HepG2 (cell line): Measurements from ENCODE around the gene CPT1B. TPM values are rescaled to one million over a fixed set of nuclear protein-coding genes. Genes with fewer than 3 reads are reported as not detected.

Experiments
- ATAC-seq: fragments of 200-7000 bp; cut with Tn5 transposase; 3 replicates; pipeline ENCODE4 v1.9.1; 2020; ENCODE audit warnings: mild to moderate bottlenecking, moderate library complexity
- BruUV-seq: library from RNA; stranded (reverse); fragments of 400-500 nt; replicated peaks from 2 replicates; lab custom pipeline; 2021; lab: Mats Ljungman, UMichigan
- CTCF ChIA-PET: fragments of 300-600 bp; formaldehyde crosslinking; extraction: SDS; loops from one replicate; lab custom pipeline; 2021; ENCODE audit warnings: low total read pairs, inconsistent platforms, low intra/inter-chr PET ratio; lab: Yijun Ruan, JAX
- POLR2A ChIA-PET: fragments of 350-600 bp; sonication (Branson Sonifier 250); formaldehyde crosslinking; loops from one replicate; lab custom pipeline; 2020; ENCODE audit warnings: antibody characterized with exemption, inconsistent platforms; lab: Yijun Ruan, JAX
- DNase-seq: peaks from one replicate; pipeline ENCODE4 v3.0.0-alpha.2; 2015; ENCODE audit warnings: low spot score
- FAIRE-seq: peaks from 3 replicates; lab custom pipeline; 2011; peaks lifted over from hg19 to GRCh38; lab: Jason Lieb, UNC
- H2AFZ ChIP-seq: one replicate; pipeline ENCODE4 v1.6.1; 2011; ENCODE audit warnings: low read length, inconsistent platforms
- H3K27ac ChIP-seq: fragments of 300-600 bp; 3 replicates; pipeline ENCODE4 v1.8.0; 2011; ENCODE audit warnings: mixed run types, mild to moderate bottlenecking, mixed read lengths, low read length, inconsistent platforms; ENCODE audit not compliant: insufficient read depth; ENCODE audit errors: extremely low read length
- H3K27me3 ChIP-seq, 2 experiments: fragments of 200-600 bp in 1 of 2; 2 replicates in 1 of 2; 3 replicates in 1 of 2; pipeline versions ENCODE4 v1.6.0 to v1.8.0; 2011; ENCODE audit warnings: low read length in 2 of 2, mild to moderate bottlenecking in 2 of 2, moderate library complexity in 2 of 2, inconsistent platforms in 1 of 2; ENCODE audit not compliant: insufficient read depth in 2 of 2, control insufficient read depth in 1 of 2
- H3K36me3 ChIP-seq, 2 experiments: fragments of 200-600 bp in 1 of 2; replicated peaks in 1 of 2; 2 replicates in 1 of 2; 3 replicates in 1 of 2; pipeline versions ENCODE4 v1.5.1 to v1.8.0; 2011; ENCODE audit warnings: low read length in 2 of 2, inconsistent platforms in 1 of 2; ENCODE audit not compliant: insufficient read depth in 2 of 2, control insufficient read depth in 1 of 2
- H3K4me1 ChIP-seq: 2 replicates; pipeline ENCODE4 v1.5.1; 2012; ENCODE audit warnings: low read length, inconsistent platforms; ENCODE audit not compliant: insufficient read depth
- H3K4me2 ChIP-seq: 2 replicates; pipeline ENCODE4 v1.6.0; 2011; ENCODE audit warnings: low read depth, low read length, inconsistent platforms
- H3K4me3 ChIP-seq, 3 experiments: fragments of 200-600 bp in 1 of 3; sonication (generic), shearing (Covaris generic) in 1 of 3; replicated peaks in 1 of 3; 2 replicates each; pipeline ENCODE4 v1.5.1; 2011 to 2016; ENCODE audit warnings: low read length in 3 of 3, inconsistent platforms in 2 of 3, low read depth in 2 of 3, mild to moderate bottlenecking in 2 of 3, control low read depth in 1 of 3, mixed read lengths in 1 of 3; ENCODE audit not compliant: insufficient read depth in 1 of 3
- H3K79me2 ChIP-seq: one replicate; pipeline ENCODE4 v1.6.1; 2011; ENCODE audit warnings: low read length, inconsistent platforms; ENCODE audit not compliant: insufficient read depth
- H3K9ac ChIP-seq: 2 replicates; pipeline ENCODE4 v1.6.0; 2011; ENCODE audit warnings: mild to moderate bottlenecking, low read depth, low read length, inconsistent platforms; ENCODE audit not compliant: insufficient read depth
- H3K9me3 ChIP-seq: 2 replicates; pipeline ENCODE4 v1.5.1; 2012; ENCODE audit warnings: mild to moderate bottlenecking, low read length
- H4K20me1 ChIP-seq: 2 replicates; pipeline ENCODE4 v1.6.0; 2011; ENCODE audit warnings: inconsistent platforms, mild to moderate bottlenecking, low read length, moderate library complexity; ENCODE audit not compliant: insufficient read depth
- AKAP8 ChIP-seq: sonication (generic); formaldehyde crosslinking; IDR thresholded peaks from 2 replicates; pipeline ENCODE4 v1.5.1; 2020; ENCODE audit warnings: mild to moderate bottlenecking, missing genetic modification reagents
- CAMTA2 ChIP-seq: sonication (generic); formaldehyde crosslinking; IDR thresholded peaks from 2 replicates; pipeline ENCODE4 v1.4.0; 2020; ENCODE audit warnings: mild to moderate bottlenecking, missing genetic modification reagents, borderline replicate concordance
- CBX1 ChIP-seq: IDR thresholded peaks from one replicate; pipeline ENCODE4 v1.6.1; 2016; ENCODE audit warnings: antibody characterized with exemption, low read depth
- JUNB ChIP-seq: sonication (generic); formaldehyde crosslinking; IDR thresholded peaks from 2 replicates; pipeline ENCODE4 v1.8.0; 2022; ENCODE audit warnings: missing genetic modification reagents, mild to moderate bottlenecking, borderline replicate concordance
- MIER3 ChIP-seq: IDR thresholded peaks from 2 replicates; pipeline ENCODE4 v1.6.1; 2016; ENCODE audit warnings: missing compliant biosample characterization, borderline replicate concordance
- NFYC ChIP-seq: IDR thresholded peaks from 2 replicates; pipeline ENCODE4 v1.6.1; 2016; ENCODE audit warnings: missing genetic modification reagents, missing compliant biosample characterization
- PCBP2 ChIP-seq: fragments of 200-400 bp; formaldehyde crosslinking; optimal IDR thresholded peaks from 2 replicates; pipeline ENCODE3; 2018; ENCODE audit warnings: low read length, low read depth; ENCODE audit not compliant: poor library complexity, severe bottlenecking
- POLR2AphosphoS5 ChIP-seq: IDR thresholded peaks from 2 replicates; pipeline ENCODE4 v1.6.1; 2012; ENCODE audit warnings: low read depth, low read length
- RFXAP ChIP-seq: sonication (generic); formaldehyde crosslinking; IDR thresholded peaks from 2 replicates; pipeline ENCODE4 v1.4.0; 2020; ENCODE audit warnings: missing genetic modification reagents, borderline replicate concordance
- SATB2 ChIP-seq: sonication (generic); formaldehyde crosslinking; IDR thresholded peaks from 2 replicates; pipeline ENCODE4 v1.5.0; 2020; ENCODE audit warnings: missing genetic modification reagents
- THYN1 ChIP-seq: sonication (generic); formaldehyde crosslinking; IDR thresholded peaks from 2 replicates; pipeline ENCODE4 v1.8.1; 2023; ENCODE audit warnings: low read depth, mild to moderate bottlenecking, moderate library complexity, missing genetic modification reagents, borderline replicate concordance
- ZFX ChIP-seq: sonication (generic); formaldehyde crosslinking; IDR thresholded peaks from 2 replicates; pipeline ENCODE4 v1.4.0; 2020; ENCODE audit warnings: mild to moderate bottlenecking, low read depth, missing genetic modification reagents, moderate library complexity
- ZNF468 ChIP-seq: sonication (generic); formaldehyde crosslinking; IDR thresholded peaks from 2 replicates; pipeline ENCODE4 v1.8.0; 2022; ENCODE audit warnings: mild to moderate bottlenecking, moderate library complexity, missing genetic modification reagents
- ZNF782 ChIP-seq: sonication (generic); formaldehyde crosslinking; IDR thresholded peaks from 2 replicates; pipeline ENCODE4 v1.4.0; 2020; ENCODE audit warnings: missing genetic modification reagents, mild to moderate bottlenecking, borderline replicate concordance
- WGBS: methylation state at CpG from one replicate; pipeline ENCODE4 v1.1.6; 2017; ENCODE audit warnings: low lambda C conversion rate; 5-methylcytosine and 5-hydroxymethylcytosine counted together
- in situ Hi-C: cut with HindIII; loops from 2 replicates; pipeline ENCODE4 v1.10.0; 2017; ENCODE audit warnings: low pct_unique_long_range_greater_than_20kb; ENCODE audit not compliant: extremely low pct_ligation_motif_present
- intact Hi-C: fragments of 100-400 bp; cut with micrococcal nuclease; formaldehyde crosslinking; loops from one replicate; pipeline ENCODE4 v1.10.0; 2022; ENCODE audit not compliant: unreplicated experiment
- polyA plus RNA-seq, 8 experiments: library from polyadenylated mRNA; depleted of rRNA in 3 of 8; stranded (reverse) in 7 of 8; unstranded in 1 of 8; fragments of >200 nt; fragmentation: Illumina TruSeq in 4 of 8; extraction: Trizol in 4 of 8; gene quantifications; 2 replicates each; pipeline versions ENCODE4 v1.2.1 to v1.2.3, GENCODE V29; 2011 to 2016; ENCODE audit warnings: low read depth in 4 of 8, missing spikeins in 1 of 8, mixed read lengths in 1 of 8; ENCODE audit not compliant: insufficient read depth in 1 of 8
- total RNA-seq, 5 experiments: library from RNA; depleted of rRNA; stranded (reverse); fragments of >200 nt; fragmentation: Illumina TruSeq; extraction: Trizol; gene quantifications; 2 replicates each; pipeline ENCODE4 v1.2.3, GENCODE V29; 2016; ENCODE audit warnings: low read depth in 1 of 5
- TF ChIP-seq, protein P1 (sequence below): sonication (generic); formaldehyde crosslinking; IDR thresholded peaks from 2 replicates; pipeline ENCODE4 v1.8.0; 2022; ENCODE audit warnings: low read depth, missing genetic modification reagents
- TF ChIP-seq, protein P2 (sequence below): sonication (generic); formaldehyde crosslinking; conservative IDR thresholded peaks from 2 replicates; pipeline ENCODE4 v1.5.0; 2020; ENCODE audit warnings: missing genetic modification reagents
- TF ChIP-seq, protein P3 (sequence below): sonication (generic); formaldehyde crosslinking; IDR thresholded peaks from 2 replicates; pipeline ENCODE4 v1.4.0; 2020; ENCODE audit warnings: missing genetic modification reagents, borderline replicate concordance

The CPT1B gene
- total and polyA plus RNA-seq, 2 of the 13 experiments (the other 11 are each of a cell fraction or from before 2014, with no cell fraction given) = 9.2 to 19.5 TPM

DNA sequence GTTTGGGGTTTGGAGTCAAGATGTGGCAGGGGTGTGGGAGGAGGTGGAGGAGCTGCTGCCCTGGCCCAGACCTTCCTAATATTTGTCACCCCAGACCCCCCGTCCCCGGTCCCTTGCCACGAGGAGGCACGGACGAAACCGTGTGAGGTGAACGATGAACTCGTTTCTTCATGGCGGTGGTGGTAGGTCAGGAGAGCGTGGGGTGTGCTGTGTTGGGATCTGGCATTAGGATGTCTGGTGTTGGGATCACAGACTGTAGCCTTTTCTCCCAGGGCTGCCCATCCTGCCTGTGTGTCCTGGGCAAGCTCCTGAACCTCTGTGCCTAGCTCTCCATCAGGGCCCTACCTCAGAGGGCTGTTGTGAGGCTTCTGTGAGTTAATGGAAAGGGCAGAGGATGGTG, 30.8 kb upstream of the CPT1B start:
- DNase-seq = no peak
- TF ChIP-seq CBX1 = no peak
- no peak for TF ChIP-seq ZNF782 (CRISPR knock-in tag)
- TF ChIP-seq, protein P1, sequence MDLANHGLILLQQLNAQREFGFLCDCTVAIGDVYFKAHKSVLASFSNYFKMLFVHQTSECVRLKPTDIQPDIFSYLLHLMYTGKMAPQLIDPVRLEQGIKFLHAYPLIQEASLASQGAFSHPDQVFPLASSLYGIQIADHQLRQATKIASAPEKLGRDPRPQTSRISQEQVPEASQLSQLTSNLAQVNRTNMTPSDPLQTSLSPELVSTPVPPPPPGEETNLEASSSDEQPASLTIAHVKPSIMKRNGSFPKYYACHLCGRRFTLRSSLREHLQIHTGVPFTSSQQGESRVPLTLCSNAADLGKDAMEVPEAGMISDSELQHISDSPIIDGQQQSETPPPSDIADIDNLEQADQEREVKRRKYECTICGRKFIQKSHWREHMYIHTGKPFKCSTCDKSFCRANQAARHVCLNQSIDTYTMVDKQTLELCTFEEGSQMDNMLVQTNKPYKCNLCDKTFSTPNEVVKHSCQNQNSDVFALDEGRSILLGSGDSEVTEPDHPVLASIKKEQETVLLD (CRISPR knock-in tag) = no peak
- TF ChIP-seq NFYC (CRISPR knock-in tag) = no peak
- TF ChIP-seq THYN1 (CRISPR knock-in tag) = no peak
- TF ChIP-seq, protein P2, sequence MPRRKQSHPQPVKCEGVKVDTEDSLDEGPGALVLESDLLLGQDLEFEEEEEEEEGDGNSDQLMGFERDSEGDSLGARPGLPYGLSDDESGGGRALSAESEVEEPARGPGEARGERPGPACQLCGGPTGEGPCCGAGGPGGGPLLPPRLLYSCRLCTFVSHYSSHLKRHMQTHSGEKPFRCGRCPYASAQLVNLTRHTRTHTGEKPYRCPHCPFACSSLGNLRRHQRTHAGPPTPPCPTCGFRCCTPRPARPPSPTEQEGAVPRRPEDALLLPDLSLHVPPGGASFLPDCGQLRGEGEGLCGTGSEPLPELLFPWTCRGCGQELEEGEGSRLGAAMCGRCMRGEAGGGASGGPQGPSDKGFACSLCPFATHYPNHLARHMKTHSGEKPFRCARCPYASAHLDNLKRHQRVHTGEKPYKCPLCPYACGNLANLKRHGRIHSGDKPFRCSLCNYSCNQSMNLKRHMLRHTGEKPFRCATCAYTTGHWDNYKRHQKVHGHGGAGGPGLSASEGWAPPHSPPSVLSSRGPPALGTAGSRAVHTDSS = no peak
- TF ChIP-seq, protein P3, sequence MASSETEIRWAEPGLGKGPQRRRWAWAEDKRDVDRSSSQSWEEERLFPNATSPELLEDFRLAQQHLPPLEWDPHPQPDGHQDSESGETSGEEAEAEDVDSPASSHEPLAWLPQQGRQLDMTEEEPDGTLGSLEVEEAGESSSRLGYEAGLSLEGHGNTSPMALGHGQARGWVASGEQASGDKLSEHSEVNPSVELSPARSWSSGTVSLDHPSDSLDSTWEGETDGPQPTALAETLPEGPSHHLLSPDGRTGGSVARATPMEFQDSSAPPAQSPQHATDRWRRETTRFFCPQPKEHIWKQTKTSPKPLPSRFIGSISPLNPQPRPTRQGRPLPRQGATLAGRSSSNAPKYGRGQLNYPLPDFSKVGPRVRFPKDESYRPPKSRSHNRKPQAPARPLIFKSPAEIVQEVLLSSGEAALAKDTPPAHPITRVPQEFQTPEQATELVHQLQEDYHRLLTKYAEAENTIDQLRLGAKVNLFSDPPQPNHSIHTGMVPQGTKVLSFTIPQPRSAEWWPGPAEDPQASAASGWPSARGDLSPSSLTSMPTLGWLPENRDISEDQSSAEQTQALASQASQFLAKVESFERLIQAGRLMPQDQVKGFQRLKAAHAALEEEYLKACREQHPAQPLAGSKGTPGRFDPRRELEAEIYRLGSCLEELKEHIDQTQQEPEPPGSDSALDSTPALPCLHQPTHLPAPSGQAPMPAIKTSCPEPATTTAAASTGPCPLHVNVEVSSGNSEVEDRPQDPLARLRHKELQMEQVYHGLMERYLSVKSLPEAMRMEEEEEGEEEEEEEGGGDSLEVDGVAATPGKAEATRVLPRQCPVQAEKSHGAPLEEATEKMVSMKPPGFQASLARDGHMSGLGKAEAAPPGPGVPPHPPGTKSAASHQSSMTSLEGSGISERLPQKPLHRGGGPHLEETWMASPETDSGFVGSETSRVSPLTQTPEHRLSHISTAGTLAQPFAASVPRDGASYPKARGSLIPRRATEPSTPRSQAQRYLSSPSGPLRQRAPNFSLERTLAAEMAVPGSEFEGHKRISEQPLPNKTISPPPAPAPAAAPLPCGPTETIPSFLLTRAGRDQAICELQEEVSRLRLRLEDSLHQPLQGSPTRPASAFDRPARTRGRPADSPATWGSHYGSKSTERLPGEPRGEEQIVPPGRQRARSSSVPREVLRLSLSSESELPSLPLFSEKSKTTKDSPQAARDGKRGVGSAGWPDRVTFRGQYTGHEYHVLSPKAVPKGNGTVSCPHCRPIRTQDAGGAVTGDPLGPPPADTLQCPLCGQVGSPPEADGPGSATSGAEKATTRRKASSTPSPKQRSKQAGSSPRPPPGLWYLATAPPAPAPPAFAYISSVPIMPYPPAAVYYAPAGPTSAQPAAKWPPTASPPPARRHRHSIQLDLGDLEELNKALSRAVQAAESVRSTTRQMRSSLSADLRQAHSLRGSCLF (CRISPR knock-in tag) = no peak
- TF ChIP-seq JUNB (CRISPR knock-in tag) = no peak
- TF ChIP-seq PCBP2 = no peak
- TF ChIP-seq ZNF468 (CRISPR knock-in tag) = no peak
- no peak for TF ChIP-seq AKAP8 (CRISPR knock-in tag)
- no peak for TF ChIP-seq CAMTA2 (CRISPR knock-in tag)
- TF ChIP-seq ZFX (CRISPR knock-in tag) = no peak
- TF ChIP-seq RFXAP (CRISPR knock-in tag) = no peak
- TF ChIP-seq MIER3 (CRISPR knock-in tag) = no peak
- no peak for TF ChIP-seq SATB2
- no peak for TF ChIP-seq POLR2AphosphoS5

More for the DNA sequence above, 30.8 kb upstream of the CPT1B start:
- Histone ChIP-seq H3K27me3 (peaks cover 0 to 6% of the 10 kb centered on the region in 2 experiments; a peak in 2 of 5 replicates), H3K9me3 (no peaks in the 10 kb centered on the region), H3K4me3 (no peak overlapping the region), H4K20me1 (no peaks in the 10 kb centered on the region), H3K4me1 (peaks cover 16% of the 10 kb centered on the region), H3K79me2 (no peaks in the 10 kb centered on the region), H3K9ac (no peak overlapping the region), H2AFZ (no peak overlapping the region), H3K27ac (no peak overlapping the region), H3K4me2 (no peak overlapping the region), H3K36me3 (no peaks in the 10 kb centered on the region)
- intact Hi-C loops (no loop called here), in situ Hi-C loops (no loop called here)
- CTCF ChIA-PET = no interaction called here
- POLR2A ChIA-PET = interaction anchor here (1.8 kb wide), 1 partner anchor 26 kb away, joined by 4 read pairs; the partner anchor contains the start of gene CHKB
- ATAC-seq = no peak
- BruUV-seq = no TSS peak
- no peak for FAIRE-seq
- WGBS = 66% methylated on average over 9 of the region's 10 CpGs
